Stimulated activated CD8-positive, alpha-beta memory T cell treated with anti-CD3 and anti-CD28 coated beads, Interleukin-12 subunit alpha, Interleukin-12 subunit beta, amount 100 ng/mL, for 1 hour (primary cell): ENCODE measurements around the gene PDHA1.

ENCODE experiments used
- DNase-seq: peaks from one replicate; pipeline ENCODE4 v3.0.0-alpha.2; 2020; ENCODE audit warnings: low read depth

The PDHA1 gene

DNA sequence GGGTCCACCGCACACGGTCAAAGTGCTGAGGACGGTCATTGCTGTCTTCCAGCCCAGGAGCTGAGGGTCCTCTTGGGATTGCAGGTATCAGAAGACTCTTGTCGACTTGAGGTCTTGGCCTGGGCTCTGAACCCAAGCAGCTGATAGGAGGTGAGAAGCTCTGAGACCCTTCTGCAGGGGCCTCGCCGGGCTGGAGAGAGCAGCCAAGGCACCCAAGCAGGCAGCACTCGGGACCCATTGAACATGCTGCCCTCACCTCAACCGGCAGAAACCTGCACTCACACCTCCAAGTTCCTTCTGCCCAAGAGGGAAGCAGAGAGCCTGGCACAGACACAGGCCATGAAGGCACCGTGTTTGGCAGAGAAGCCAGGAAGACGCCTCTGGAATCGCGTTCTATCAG lies 34.1 kb downstream of the PDHA1 start:
- DNase-seq, result no peak

DNA sequence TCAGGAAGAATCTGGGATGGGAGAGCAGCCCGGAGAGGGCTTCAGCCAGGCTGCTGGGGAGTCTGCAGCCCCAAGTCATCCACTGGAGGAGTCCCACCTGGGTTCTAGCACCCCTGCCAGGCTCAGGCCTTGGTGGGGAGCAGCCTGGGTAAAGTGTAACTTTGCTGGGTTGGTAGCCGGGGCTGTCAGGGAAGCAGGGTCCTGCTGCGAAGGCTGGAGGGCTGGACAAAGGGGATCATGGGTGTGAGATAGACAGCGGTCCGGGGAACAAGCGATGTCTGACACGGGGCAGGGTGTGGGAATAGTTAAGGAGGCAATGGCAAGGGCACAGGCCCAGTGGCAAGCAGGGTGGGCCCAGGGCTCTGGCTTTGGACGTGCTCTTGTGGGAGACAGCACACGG lies 37.6 kb downstream of the PDHA1 start:
- DNase-seq, result no peak

DNA sequence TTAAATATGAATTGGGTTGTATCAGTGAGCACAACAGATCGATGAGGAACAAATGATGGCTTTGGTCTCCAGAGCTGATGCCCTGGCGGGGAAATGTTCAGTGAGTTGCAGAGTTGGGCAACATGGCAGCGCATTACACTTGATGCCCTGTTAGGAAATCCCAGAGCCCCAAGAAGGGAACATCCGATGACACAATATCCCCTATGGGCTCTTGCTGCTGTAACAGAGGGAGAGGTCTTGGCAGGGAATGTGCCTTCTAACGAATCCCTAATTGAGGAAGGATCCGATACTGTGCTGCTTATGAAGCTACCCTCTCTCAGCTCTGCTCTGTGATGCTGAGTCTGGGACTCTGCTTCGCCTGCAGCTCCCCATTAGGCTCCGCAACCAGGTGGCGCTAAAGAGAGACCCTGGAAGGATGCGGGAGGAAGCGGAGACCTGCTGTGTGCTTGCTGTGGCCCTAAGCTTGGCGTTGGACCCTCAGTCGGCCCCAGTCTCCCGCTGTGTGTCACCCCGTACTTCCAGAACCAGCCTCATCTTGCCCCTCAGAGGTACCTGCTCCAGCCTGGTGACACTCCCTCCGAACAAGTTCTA lies 38.9 kb downstream of the PDHA1 start:
- DNase-seq, result peak; percentile 13

DNA sequence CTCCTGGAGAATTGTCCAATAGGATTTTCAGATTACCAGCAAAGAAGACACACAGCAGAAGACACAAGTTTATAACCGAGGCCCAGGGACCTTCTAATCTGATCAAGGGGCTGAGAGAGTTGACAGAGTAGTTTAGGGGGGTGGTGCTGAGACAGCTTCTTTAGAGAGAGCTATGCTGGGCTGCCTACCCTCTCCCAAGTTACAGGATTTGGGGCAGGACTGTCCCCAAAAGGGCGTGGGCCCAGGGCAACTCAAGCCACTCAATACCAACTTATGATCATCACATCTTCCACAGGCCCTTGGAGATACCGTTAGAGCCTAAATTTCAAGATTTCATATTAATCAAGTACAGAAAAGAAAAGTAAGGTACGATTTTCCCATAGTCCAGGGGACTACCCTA lies 43.0 kb downstream of the PDHA1 start:
- no peak for DNase-seq

DNA sequence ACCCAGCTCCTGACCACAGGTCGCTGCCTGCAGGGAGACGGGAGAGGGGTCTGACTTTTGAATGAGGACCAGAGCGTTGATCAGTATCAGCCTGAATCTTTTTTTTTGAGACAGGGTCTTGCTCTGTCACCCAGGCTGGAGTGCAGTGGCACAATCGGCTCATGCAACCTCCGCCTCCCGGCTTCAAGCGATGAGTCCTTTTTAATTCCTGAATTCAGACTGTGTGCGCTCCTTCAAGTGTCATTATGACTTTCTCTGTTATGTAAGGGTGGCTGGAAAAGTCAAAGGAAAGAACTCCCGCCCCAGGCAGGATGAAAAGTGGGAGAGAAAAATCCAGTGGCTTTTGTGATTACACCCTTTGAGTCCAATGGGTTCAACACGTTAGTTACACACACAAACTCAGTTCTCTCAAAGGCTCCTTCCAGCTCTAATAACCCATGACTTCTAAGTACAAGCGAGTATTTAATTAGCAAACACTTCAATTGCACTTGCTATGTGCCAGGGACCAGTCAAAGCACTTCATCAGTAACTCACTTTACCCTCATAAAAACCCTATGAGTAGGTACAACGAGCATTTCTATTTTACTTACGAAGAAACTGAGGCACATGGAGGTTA lies 44.4 kb downstream of the PDHA1 start:
- DNase-seq, result no peak

DNA sequence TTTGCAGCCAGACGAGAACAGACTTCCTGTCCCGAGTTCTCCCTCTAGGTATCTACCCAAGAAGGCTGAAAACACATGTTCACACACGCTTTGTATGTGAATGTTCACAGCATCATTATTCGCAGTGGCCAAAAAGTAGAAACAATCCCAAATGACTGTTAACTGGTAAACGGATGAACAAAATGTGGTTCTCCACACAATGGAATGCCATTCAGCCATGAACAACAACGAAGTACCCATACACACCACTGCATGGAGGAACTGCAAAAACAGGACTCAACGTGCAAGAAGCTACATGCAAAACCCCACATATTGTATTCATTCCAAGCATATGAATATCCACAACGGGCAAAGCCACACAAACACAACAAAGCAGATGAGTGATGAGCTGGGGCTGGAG lies 45.0 kb downstream of the PDHA1 start:
- DNase-seq, result no peak

DNA sequence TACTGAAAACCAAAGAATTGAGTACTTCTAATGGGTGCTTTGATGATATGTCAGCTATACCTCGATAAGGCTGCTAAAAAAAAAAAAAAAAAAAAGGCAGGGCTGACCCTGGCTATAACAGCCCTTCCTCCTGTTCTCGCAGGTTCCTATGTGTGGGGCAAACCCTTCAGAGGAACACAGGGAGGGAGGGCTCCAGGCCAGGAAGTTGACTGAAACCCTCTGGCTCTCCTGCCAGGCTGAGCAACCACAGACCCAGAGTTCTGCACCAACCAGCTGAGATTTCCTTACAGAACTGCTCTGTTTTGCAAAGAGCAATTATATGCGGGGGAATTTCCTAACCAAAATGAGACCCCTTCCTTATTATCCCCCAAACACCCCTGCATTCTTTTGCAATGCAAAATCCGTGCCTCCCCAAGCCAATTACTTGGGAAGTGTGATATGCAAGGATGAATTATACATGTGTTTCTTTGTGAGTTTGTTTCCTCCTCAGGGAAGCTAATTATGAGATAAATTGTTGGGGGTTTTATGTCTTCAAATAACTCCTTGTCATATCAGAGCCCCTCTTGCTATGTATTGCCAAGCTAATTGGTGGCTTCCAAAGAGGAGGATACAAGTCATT lies 45.6 kb downstream of the PDHA1 start:
- no peak for DNase-seq

DNA sequence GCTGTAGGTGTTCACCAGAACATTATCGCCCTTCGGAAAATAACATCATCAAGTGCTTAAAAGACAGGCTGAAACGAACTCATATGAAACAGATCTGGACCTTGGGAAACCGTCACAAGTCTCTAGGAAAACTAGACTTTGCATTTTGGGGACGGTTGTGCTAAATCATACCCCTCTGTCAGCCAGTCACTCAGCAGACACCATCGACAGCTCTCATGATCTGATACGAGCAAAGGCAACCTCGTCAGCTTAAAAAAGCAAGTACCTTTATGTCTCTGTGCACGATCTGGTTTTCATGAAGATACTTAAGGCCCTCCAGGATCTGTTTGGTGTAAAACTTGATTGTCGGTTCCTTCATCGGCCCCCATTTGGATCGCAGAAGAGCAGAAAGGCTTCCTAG lies 48.4 kb downstream of the PDHA1 start:
- DNase-seq, result no peak

DNA sequence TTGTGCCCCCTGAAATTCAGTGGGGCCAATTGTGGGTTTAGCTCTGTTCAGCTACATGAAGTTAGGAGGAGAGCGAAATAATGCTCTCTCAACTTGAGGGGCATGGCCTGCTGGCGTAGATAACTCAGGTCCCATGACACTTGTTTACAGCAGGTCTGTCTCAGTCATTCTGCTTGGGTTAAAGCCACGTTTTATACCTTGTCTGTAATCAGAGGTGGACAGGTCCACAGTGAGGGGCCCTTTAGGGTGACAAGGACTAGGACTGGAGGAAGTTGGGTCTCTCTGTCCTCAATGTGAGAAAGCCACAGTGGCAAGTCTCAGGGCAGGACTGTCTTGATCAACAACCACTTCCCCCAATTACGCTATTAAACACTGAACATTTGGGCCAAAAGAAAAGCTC lies 49.0 kb downstream of the PDHA1 start:
- DNase-seq, result no peak

DNA sequence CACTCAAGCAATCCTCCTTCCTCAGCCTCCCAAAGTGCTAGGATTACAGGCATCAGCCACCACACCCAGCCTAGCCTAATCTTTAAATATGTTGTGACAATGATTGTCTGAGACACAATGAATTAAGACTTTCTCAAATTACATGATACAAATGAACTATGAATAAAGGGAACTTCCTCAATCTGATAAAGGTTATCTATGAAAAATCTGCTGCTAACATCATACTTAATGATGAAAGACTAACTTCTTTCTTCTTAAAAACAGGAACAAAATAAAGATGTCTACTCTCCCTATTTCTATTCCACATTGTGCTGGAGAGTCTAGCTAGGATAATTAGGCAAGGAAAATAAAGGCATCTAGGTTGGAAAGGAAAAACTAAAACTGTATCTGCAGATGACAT lies 60.0 kb downstream of the PDHA1 start:
- DNase-seq, result no peak

DNA sequence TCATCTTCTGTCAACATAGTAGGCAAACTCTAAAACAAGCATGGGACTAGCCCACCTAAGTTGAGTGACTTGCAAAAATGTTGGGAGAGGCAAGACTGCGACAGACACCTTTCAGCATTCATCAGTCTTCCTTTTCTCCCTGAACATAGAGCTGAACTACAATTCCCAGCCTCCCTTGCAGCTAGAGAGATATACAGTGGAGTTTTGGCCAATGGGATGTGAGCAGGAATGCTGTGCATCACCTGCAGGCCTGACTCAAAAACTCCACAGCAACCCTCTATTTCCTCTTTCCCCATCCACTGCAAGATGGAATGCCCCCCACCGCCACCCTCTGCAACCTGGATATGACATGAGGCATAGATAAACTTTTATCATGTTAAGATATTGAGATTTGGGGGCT lies 66.5 kb downstream of the PDHA1 start:
- DNase-seq, result no peak
